T-helper 1 cell treated with Interleukin-12 subunit alpha and Interleukin-12 subunit beta and Interleukin-4 antibody, amounts not matched to agents 30 μg/mL and 1 μg/mL, for 36 hours (primary cell): Measurements from ENCODE around the gene VOPP1.

ENCODE experiments used
- H3K27ac Mint-ChIP-seq: one replicate; pipeline ENCODE4 v1.8.0; 2021; ENCODE audit warnings: mild to moderate bottlenecking, mixed read lengths
- H3K27me3 Mint-ChIP-seq: one replicate; pipeline ENCODE4 v1.8.0; 2021; ENCODE audit warnings: low read depth, mixed read lengths
- H3K36me3 Mint-ChIP-seq: one replicate; pipeline ENCODE4 v1.8.0; 2021; ENCODE audit warnings: low read depth, mixed read lengths
- H3K4me1 Mint-ChIP-seq: one replicate; pipeline ENCODE4 v1.8.0; 2021; ENCODE audit warnings: low read depth, mixed read lengths
- H3K4me3 Mint-ChIP-seq: one replicate; pipeline ENCODE4 v1.8.0; 2021; ENCODE audit warnings: mild to moderate bottlenecking, moderate library complexity, mixed read lengths
- H3K9me3 Mint-ChIP-seq: one replicate; pipeline ENCODE4 v1.8.0; 2021; ENCODE audit warnings: mixed read lengths

VOPP1 gene

GRCh38 chr7:55570218-55570873 lies 2.0 kb downstream of the VOPP1 start:
- Mint-ChIP-seq H3K27me3 (no peaks in the 10 kb centered on the region), H3K9me3 (no peaks in the 10 kb centered on the region), H3K27ac (peak overlapping the region; percentile 85), H3K4me1 (peaks cover 69% of the 10 kb centered on the region), H3K4me3 (peak overlapping the region; percentile 89), H3K36me3 (peaks cover 33% of the 10 kb centered on the region)

GRCh38 chr7:55569797-55570196 lies 2.5 kb downstream of the VOPP1 start:
- Mint-ChIP-seq H3K27me3 (no peaks in the 10 kb centered on the region), H3K36me3 (peaks cover 38% of the 10 kb centered on the region), H3K9me3 (no peaks in the 10 kb centered on the region), H3K4me3 (peak overlapping the region; percentile 89), H3K27ac (peak overlapping the region; percentile 85), H3K4me1 (peaks cover 71% of the 10 kb centered on the region)

- Mint-ChIP-seq H3K4me3 (peak overlapping the region; percentile 89), H3K27me3 (no peaks in the 10 kb centered on the region), H3K36me3 (peaks cover 38% of the 10 kb centered on the region), H3K27ac (peak overlapping the region; percentile 85), H3K9me3 (no peaks in the 10 kb centered on the region), H3K4me1 (peaks cover 75% of the 10 kb centered on the region)
These were observed 3.0 kb downstream of the VOPP1 start for GRCh38 chr7:55569269-55569663.

GRCh38 chr7:55568613-55569268 lies 3.6 kb downstream of the VOPP1 start:
- Mint-ChIP-seq H3K27ac (peak overlapping the region; percentile 28), H3K9me3 (no peaks in the 10 kb centered on the region), H3K4me3 (peak overlapping the region; percentile 89), H3K36me3 (peaks cover 38% of the 10 kb centered on the region), H3K27me3 (no peaks in the 10 kb centered on the region), H3K4me1 (peaks cover 72% of the 10 kb centered on the region)

GRCh38 chr7:55567571-55567970 lies 4.7 kb downstream of the VOPP1 start:
- Mint-ChIP-seq H3K4me1 (peaks cover 64% of the 10 kb centered on the region), H3K4me3 (peak overlapping the region; percentile 37), H3K36me3 (peaks cover 39% of the 10 kb centered on the region), H3K9me3 (no peaks in the 10 kb centered on the region), H3K27me3 (no peaks in the 10 kb centered on the region), H3K27ac (peak overlapping the region; percentile 27)

GRCh38 chr7:55565681-55566080 lies 6.6 kb downstream of the VOPP1 start:
- Mint-ChIP-seq H3K4me3 (peak overlapping the region; percentile 38), H3K9me3 (no peaks in the 10 kb centered on the region), H3K27me3 (no peaks in the 10 kb centered on the region), H3K36me3 (peaks cover 50% of the 10 kb centered on the region), H3K4me1 (peaks cover 77% of the 10 kb centered on the region), H3K27ac (peak overlapping the region; percentile 67)

- H3K9me3 Mint-ChIP-seq, result no peaks in the 10 kb centered on the region
- peaks cover 42% of the 10 kb centered on the region for H3K36me3 Mint-ChIP-seq
- H3K27ac Mint-ChIP-seq, result no peak overlapping the region
- H3K4me1 Mint-ChIP-seq, result peaks cover 74% of the 10 kb centered on the region
- no peak overlapping the region for H3K4me3 Mint-ChIP-seq
- no peaks in the 10 kb centered on the region for H3K27me3 Mint-ChIP-seq
These were observed 8.5 kb downstream of the VOPP1 start for GRCh38 chr7:55563596-55564325.

GRCh38 chr7:55561690-55562089 lies 10.6 kb downstream of the VOPP1 start:
- H3K9me3 Mint-ChIP-seq, result no peaks in the 10 kb centered on the region
- peaks cover 73% of the 10 kb centered on the region for H3K4me1 Mint-ChIP-seq
- H3K4me3 Mint-ChIP-seq, result no peak overlapping the region
- H3K36me3 Mint-ChIP-seq, result peaks cover 29% of the 10 kb centered on the region
- no peaks in the 10 kb centered on the region for H3K27me3 Mint-ChIP-seq
- H3K27ac Mint-ChIP-seq, result no peak overlapping the region

GRCh38 chr7:55558962-55559920 lies 13.1 kb downstream of the VOPP1 start:
- Mint-ChIP-seq H3K4me3 (no peak overlapping the region), H3K27me3 (no peaks in the 10 kb centered on the region), H3K9me3 (no peaks in the 10 kb centered on the region), H3K4me1 (peaks cover 74% of the 10 kb centered on the region), H3K36me3 (peaks cover 41% of the 10 kb centered on the region), H3K27ac (peak overlapping the region; percentile 34)

- H3K4me1 Mint-ChIP-seq, result peaks cover 81% of the 10 kb centered on the region
- no peaks in the 10 kb centered on the region for H3K27me3 Mint-ChIP-seq
- H3K27ac Mint-ChIP-seq, result peak overlapping the region; percentile 42
- no peaks in the 10 kb centered on the region for H3K9me3 Mint-ChIP-seq
- H3K4me3 Mint-ChIP-seq, result peak overlapping the region; percentile 16
- H3K36me3 Mint-ChIP-seq, result peaks cover 46% of the 10 kb centered on the region
These were observed 14.6 kb downstream of the VOPP1 start for GRCh38 chr7:55557666-55558188.

- peaks cover 79% of the 10 kb centered on the region for H3K4me1 Mint-ChIP-seq
- H3K4me3 Mint-ChIP-seq, result no peak overlapping the region
- H3K36me3 Mint-ChIP-seq, result peaks cover 37% of the 10 kb centered on the region
- peak overlapping the region; percentile 18 for H3K27ac Mint-ChIP-seq
- H3K27me3 Mint-ChIP-seq, result no peaks in the 10 kb centered on the region
- H3K9me3 Mint-ChIP-seq, result no peaks in the 10 kb centered on the region
These were observed 15.8 kb downstream of the VOPP1 start for GRCh38 chr7:55556492-55556891.

GRCh38 chr7:55556031-55556430 lies 16.3 kb downstream of the VOPP1 start:
- H3K9me3 Mint-ChIP-seq, result no peaks in the 10 kb centered on the region
- no peaks in the 10 kb centered on the region for H3K27me3 Mint-ChIP-seq
- H3K36me3 Mint-ChIP-seq, result peaks cover 35% of the 10 kb centered on the region
- no peak overlapping the region for H3K4me3 Mint-ChIP-seq
- H3K4me1 Mint-ChIP-seq, result peaks cover 77% of the 10 kb centered on the region
- peak overlapping the region; percentile 16 for H3K27ac Mint-ChIP-seq

GRCh38 chr7:55555160-55555559 lies 17.1 kb downstream of the VOPP1 start:
- Mint-ChIP-seq H3K36me3 (peaks cover 30% of the 10 kb centered on the region), H3K9me3 (no peaks in the 10 kb centered on the region), H3K4me1 (peaks cover 71% of the 10 kb centered on the region), H3K4me3 (no peak overlapping the region), H3K27ac (peak overlapping the region; percentile 41), H3K27me3 (no peaks in the 10 kb centered on the region)

- Mint-ChIP-seq H3K4me1 (peaks cover 74% of the 10 kb centered on the region), H3K27ac (peak overlapping the region; percentile 32), H3K9me3 (no peaks in the 10 kb centered on the region), H3K4me3 (no peak overlapping the region), H3K27me3 (no peaks in the 10 kb centered on the region), H3K36me3 (peaks cover 32% of the 10 kb centered on the region)
These were observed 18.3 kb downstream of the VOPP1 start for GRCh38 chr7:55554038-55554437.
